Measurements from ENCODE around the gene CRTC2. TPM values are rescaled to one million over a fixed set of nuclear protein-coding genes. Genes with fewer than 3 reads are reported as not detected.

CRTC2 gene
- total and polyA plus RNA-seq, 9 of the 15 experiments (the other 6 are each of a cell fraction or from before 2014, with no cell fraction given) = 2.7 to 26.4 (median 10.2) TPM

DNA sequence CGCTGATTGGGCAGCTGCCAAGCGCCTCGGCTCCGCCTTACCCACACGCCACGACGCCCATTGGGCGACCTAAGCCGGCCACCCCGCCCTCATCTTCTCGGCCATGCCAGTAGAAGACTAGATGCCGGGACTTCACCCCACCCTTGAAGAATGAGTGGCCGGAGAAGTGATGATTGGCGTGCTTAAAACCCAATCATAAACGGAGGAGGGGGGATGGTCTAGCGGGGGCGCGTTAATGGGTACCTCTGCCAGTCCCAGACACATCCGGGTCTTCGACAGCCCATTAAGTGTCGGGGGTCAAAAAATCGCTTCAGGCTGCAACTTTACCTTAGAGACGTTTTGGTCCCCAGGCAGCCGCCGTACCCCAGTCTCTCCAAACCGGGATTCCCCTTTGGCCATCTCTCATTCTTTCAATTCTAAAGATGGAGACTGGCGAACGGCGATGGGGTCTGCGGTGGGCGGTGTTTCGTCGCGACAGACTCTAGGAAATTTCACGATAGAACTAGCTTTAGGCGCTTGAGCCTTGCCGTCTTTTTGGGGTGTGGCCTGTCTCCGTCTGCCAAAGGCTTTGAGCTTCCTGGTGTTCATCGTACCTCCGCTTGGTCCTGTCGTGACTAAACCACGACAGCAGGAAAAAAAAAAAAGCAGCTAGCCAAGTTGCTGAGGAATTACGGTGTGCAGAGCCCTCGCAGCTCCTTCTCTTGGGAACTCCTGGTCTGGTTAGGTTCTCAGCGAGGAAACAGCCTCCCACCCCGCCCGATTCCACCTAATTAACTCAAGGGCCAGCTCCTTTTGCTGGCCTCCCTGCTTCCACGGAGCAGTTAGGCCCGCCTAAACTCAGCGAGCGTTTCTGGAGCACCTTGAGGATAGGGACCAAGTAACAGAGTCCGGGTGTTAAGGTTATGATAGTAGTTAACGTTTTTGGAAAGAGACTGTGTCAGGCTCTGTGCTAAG lies 35.2 kb downstream of the CRTC2 start, which contains the start of gene GATAD2B (continued):
- TF ChIP-seq ZNF785 (CRISPR knock-in tag; IDR thresholded peaks at IDR 0.05) (no peak), ELF4 (CRISPR knock-in tag; IDR thresholded peaks at IDR 0.05) (no peak), NONO (IDR thresholded peaks at IDR 0.05; ENCODE audit: low read depth in 2 of 2, low read length in 1 of 2) (no peak), NKRF (IDR thresholded peaks at IDR 0.05; ENCODE audit: borderline replicate concordance) (no peak), ZNF76 (CRISPR knock-in tag; IDR thresholded peaks at IDR 0.05; ENCODE audit: borderline replicate concordance) (no peak), NUFIP1 (IDR thresholded peaks at IDR 0.05; ENCODE audit: partially characterized antibody) (no peak), ZNF717 (CRISPR knock-in tag; IDR thresholded peaks at IDR 0.05) (no peak), ARID1B (IDR thresholded peaks at IDR 0.05) (no peak), ZNF589 (CRISPR knock-in tag; IDR thresholded peaks at IDR 0.05; ENCODE audit: low read depth) (no peak), HDAC2 (IDR thresholded peaks at IDR 0.05) (peak; percentile 51; the same call in 1 of the 2 replicates), RNF219 (CRISPR knock-in tag; IDR thresholded peaks at IDR 0.05) (no peak)
- TF ChIP-seq, protein P1, sequence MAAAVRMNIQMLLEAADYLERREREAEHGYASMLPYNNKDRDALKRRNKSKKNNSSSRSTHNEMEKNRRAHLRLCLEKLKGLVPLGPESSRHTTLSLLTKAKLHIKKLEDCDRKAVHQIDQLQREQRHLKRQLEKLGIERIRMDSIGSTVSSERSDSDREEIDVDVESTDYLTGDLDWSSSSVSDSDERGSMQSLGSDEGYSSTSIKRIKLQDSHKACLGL (CRISPR knock-in tag; IDR thresholded peaks at IDR 0.05; ENCODE audit: borderline replicate concordance, poor library complexity, severe bottlenecking) = no peak
- TF ChIP-seq, protein P2, sequence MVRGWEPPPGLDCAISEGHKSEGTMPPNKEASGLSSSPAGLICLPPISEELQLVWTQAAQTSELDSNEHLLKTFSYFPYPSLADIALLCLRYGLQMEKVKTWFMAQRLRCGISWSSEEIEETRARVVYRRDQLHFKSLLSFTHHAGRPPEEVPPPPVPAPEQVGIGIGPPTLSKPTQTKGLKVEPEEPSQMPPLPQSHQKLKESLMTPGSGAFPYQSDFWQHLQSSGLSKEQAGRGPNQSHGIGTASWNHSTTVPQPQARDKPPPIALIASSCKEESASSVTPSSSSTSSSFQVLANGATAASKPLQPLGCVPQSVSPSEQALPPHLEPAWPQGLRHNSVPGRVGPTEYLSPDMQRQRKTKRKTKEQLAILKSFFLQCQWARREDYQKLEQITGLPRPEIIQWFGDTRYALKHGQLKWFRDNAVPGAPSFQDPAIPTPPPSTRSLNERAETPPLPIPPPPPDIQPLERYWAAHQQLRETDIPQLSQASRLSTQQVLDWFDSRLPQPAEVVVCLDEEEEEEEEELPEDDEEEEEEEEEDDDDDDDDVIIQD (CRISPR knock-in tag; IDR thresholded peaks at IDR 0.05) = no peak
- TF ChIP-seq, protein P3, sequence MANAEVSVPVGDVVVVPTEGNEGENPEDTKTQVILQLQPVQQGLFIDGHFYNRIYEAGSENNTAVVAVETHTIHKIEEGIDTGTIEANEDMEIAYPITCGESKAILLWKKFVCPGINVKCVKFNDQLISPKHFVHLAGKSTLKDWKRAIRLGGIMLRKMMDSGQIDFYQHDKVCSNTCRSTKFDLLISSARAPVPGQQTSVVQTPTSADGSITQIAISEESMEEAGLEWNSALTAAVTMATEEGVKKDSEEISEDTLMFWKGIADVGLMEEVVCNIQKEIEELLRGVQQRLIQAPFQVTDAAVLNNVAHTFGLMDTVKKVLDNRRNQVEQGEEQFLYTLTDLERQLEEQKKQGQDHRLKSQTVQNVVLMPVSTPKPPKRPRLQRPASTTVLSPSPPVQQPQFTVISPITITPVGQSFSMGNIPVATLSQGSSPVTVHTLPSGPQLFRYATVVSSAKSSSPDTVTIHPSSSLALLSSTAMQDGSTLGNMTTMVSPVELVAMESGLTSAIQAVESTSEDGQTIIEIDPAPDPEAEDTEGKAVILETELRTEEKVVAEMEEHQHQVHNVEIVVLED (CRISPR knock-in tag; IDR thresholded peaks at IDR 0.05) = no peak

Data from K562 (cell line).